Measurements from ENCODE around the gene GALNT9.
A peak's percentile ranks its signal among the peaks of the same experiment; 100 is the strongest.

Gene GALNT9

GRCh38 chr12:132333273-132333672 is 3.9 kb upstream of the GALNT9 start:
- H3K4me1 Mint-ChIP-seq = peaks cover 11% of the 10 kb centered on the region
- peaks cover 79% of the 10 kb centered on the region for H3K27me3 Mint-ChIP-seq (ENCODE audit: low read depth, poor library complexity)

GRCh38 chr12:132330549-132330881 is 1.1 kb upstream of the GALNT9 start:
- H3K27ac Mint-ChIP-seq = no peak overlapping the region
- TF ChIP-seq CTCF (IDR thresholded peaks at IDR 0.05) = no peak
- peak overlapping the region; percentile 61 for H3K4me3 Mint-ChIP-seq
- H3K4me1 Mint-ChIP-seq = peaks cover 30% of the 10 kb centered on the region
- peaks cover 88% of the 10 kb centered on the region for H3K27me3 Mint-ChIP-seq (ENCODE audit: low read depth, poor library complexity)
- no peaks in the 10 kb centered on the region for H3K36me3 Mint-ChIP-seq (ENCODE audit: low read depth)
- H3K9me3 Mint-ChIP-seq = peaks cover 8% of the 10 kb centered on the region
- no peak for DNase-seq

More at GRCh38 chr12:132333273-132333672, 3.9 kb upstream of the GALNT9 start:
- peaks cover 8% of the 10 kb centered on the region for H3K9me3 Mint-ChIP-seq
- TF ChIP-seq CTCF (IDR thresholded peaks at IDR 0.05) = no peak
- no peak overlapping the region for H3K27ac Mint-ChIP-seq
- H3K4me3 Mint-ChIP-seq = no peak overlapping the region
- no peak for DNase-seq
- no peaks in the 10 kb centered on the region for H3K36me3 Mint-ChIP-seq (ENCODE audit: low read depth)

GRCh38 chr12:132329720-132330548 is 545 bp upstream of the GALNT9 start:
- peaks cover 34% of the 10 kb centered on the region for H3K4me1 Mint-ChIP-seq
- no peak for TF ChIP-seq CTCF (IDR thresholded peaks at IDR 0.05)
- H3K27me3 Mint-ChIP-seq (ENCODE audit: low read depth, poor library complexity) = peaks cover 89% of the 10 kb centered on the region
- H3K4me3 Mint-ChIP-seq = peak overlapping the region; percentile 61
- H3K27ac Mint-ChIP-seq = no peak overlapping the region
- DNase-seq = peak; percentile 52
- peaks cover 8% of the 10 kb centered on the region for H3K9me3 Mint-ChIP-seq
- no peaks in the 10 kb centered on the region for H3K36me3 Mint-ChIP-seq (ENCODE audit: low read depth)

- H3K9me3 Mint-ChIP-seq = peaks cover 8% of the 10 kb centered on the region
- H3K36me3 Mint-ChIP-seq (ENCODE audit: low read depth) = no peaks in the 10 kb centered on the region
- H3K4me3 Mint-ChIP-seq = peak overlapping the region; percentile 34
Observed at GRCh38 chr12:132328282-132329029, 933 bp downstream of the GALNT9 start.

GRCh38 chr12:132327336-132328171 is 1.8 kb downstream of the GALNT9 start:
- no peaks in the 10 kb centered on the region for H3K36me3 Mint-ChIP-seq (ENCODE audit: low read depth)
- peaks cover 48% of the 10 kb centered on the region for H3K4me1 Mint-ChIP-seq
- H3K27me3 Mint-ChIP-seq (ENCODE audit: low read depth, poor library complexity) = peaks cover 82% of the 10 kb centered on the region
- H3K4me3 Mint-ChIP-seq = peak overlapping the region; percentile 39
- no peak for TF ChIP-seq CTCF (IDR thresholded peaks at IDR 0.05)
- no peak overlapping the region for H3K27ac Mint-ChIP-seq
- peaks cover 8% of the 10 kb centered on the region for H3K9me3 Mint-ChIP-seq
- DNase-seq = peak; percentile 39

More at GRCh38 chr12:132328282-132329029, 933 bp downstream of the GALNT9 start:
- TF ChIP-seq CTCF (IDR thresholded peaks at IDR 0.05) = no peak
- peaks cover 81% of the 10 kb centered on the region for H3K27me3 Mint-ChIP-seq (ENCODE audit: low read depth, poor library complexity)
- peaks cover 39% of the 10 kb centered on the region for H3K4me1 Mint-ChIP-seq
- no peak for DNase-seq
- H3K27ac Mint-ChIP-seq = no peak overlapping the region

All from nephron progenitor cell (in vitro differentiated cells).